Mucosa of rectum (tissue), 2 donors: ENCODE measurements around the gene RHBG.
"Not testable (repeated sequence)": the region's sequence is repeated elsewhere in the genome, so short reads cannot be mapped to it uniquely, and the experiment has no call there.

Experiments
- H3K27ac ChIP-seq, 2 donors: one replicate each; pipeline ENCODE4 v1.7.0; 2013; ENCODE audit warnings: inconsistent platforms in 2 of 2, low read depth in 2 of 2, low read length in 2 of 2
- H3K27me3 ChIP-seq, 2 donors: one replicate each; pipeline ENCODE4 v1.7.0; 2013; ENCODE audit warnings: low read length in 2 of 2; ENCODE audit not compliant: control insufficient read depth in 2 of 2, insufficient read depth in 2 of 2
- H3K36me3 ChIP-seq, 2 donors: one replicate each; pipeline ENCODE4 v1.7.0; 2013; ENCODE audit warnings: low read length in 2 of 2; ENCODE audit not compliant: control insufficient read depth in 2 of 2, insufficient read depth in 2 of 2
- H3K4me1 ChIP-seq, 2 donors: one replicate each; pipeline ENCODE4 v1.7.0; 2013; ENCODE audit warnings: low read length in 2 of 2, mild to moderate bottlenecking in 1 of 2; ENCODE audit not compliant: control insufficient read depth in 2 of 2, insufficient read depth in 2 of 2
- H3K4me3 ChIP-seq, 2 donors: one replicate each; pipeline ENCODE4 v1.7.0; 2013; ENCODE audit warnings: low read length in 2 of 2
- H3K9ac ChIP-seq, 2 donors: one replicate each; pipeline ENCODE4 v1.7.0; 2013; ENCODE audit warnings: low read length in 2 of 2, low read depth in 1 of 2, mild to moderate bottlenecking in 1 of 2
- H3K9me3 ChIP-seq, 2 donors: one replicate each; pipeline ENCODE4 v1.7.0; 2013; ENCODE audit warnings: low read length in 2 of 2; ENCODE audit not compliant: control insufficient read depth in 2 of 2
- donor health status: healthy.
- donor health status: Normal muscosa, but diverticular disease.

Gene RHBG

DNA sequence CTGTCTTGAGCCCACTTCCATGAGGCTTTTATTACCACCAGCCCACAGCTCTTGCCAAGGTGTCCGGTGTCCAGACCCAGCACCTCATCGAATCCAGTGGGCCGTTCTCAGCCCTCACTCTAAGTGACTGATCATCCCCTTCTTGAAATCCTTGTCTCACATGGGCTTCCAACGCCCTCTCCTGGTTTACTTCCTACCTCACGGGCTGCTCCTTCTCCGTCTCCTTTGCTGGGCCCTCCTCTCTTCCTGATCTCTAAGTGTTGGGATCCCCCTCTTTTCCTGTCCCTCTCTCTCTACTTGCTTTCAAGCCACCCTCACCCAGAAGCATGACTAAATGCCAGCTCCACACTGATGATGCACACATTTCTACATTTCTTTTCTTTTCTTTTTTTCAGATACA, 9.0 kb upstream of the RHBG start:
- Histone ChIP-seq H3K27me3 (peaks cover 8 to 11% of the 10 kb centered on the region in 2 donors), H3K9me3 (no peaks in the 10 kb centered on the region), H3K4me3 (no peak overlapping the region), H3K36me3 (no peaks in the 10 kb centered on the region), H3K4me1 (peaks cover 0 to 2% of the 10 kb centered on the region in 2 donors), H3K27ac (no peak overlapping the region), H3K9ac (no peak overlapping the region)

DNA sequence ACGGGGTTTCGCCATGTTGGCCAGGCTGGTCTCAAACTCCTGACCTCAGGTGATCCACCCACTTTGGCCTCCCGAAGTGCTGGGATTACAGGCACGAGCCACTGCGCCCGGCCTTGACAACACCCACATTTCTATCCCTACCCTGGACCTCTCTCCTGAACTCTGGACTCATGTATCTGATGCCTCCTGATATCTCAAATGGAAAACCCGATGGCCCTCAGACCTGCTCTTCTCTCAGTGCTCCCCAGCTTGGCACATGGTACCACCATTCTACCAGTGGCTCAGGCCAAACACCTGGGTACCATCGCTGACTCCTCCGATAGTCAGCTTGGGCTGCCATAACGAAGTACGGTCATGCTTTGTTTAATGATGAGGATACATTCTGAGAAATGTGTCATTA, 8.5 kb upstream of the RHBG start:
- peaks cover 0 to 2% of the 10 kb centered on the region in 2 donors for H3K4me1 ChIP-seq
- H3K27me3 ChIP-seq: peaks cover 7 to 16% of the 10 kb centered on the region in 2 donors
- no peak overlapping the region for H3K4me3 ChIP-seq
- H3K27ac ChIP-seq: no peak overlapping the region
- H3K9me3 ChIP-seq: no peaks in the 10 kb centered on the region
- no peaks in the 10 kb centered on the region for H3K36me3 ChIP-seq
- no peak overlapping the region for H3K9ac ChIP-seq

DNA sequence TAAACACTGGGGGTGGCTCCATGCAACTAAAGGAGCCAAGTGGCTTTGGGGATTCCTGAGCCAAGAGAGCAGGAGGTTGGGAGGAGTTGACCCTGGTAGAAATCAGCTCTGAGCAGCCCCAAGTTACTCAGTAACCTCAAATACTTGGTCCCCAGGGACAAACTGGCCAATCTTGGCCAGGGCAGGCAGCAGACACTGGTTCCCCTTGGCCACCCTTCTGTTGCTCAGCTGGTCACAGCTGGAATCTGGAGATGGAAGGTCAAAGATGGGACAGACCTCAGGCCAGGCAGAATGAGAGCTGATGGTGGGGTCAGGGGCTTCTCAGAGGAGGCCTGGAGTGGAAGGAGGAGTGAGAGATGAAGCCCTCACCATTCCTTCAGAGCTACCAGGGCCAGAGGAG, 3.3 kb upstream of the RHBG start:
- Histone ChIP-seq H3K27me3 (peaks cover 10 to 16% of the 10 kb centered on the region in 2 donors), H3K27ac (no peak overlapping the region), H3K4me1 (peaks cover 0 to 4% of the 10 kb centered on the region in 2 donors), H3K4me3 (no peak overlapping the region), H3K9ac (no peak overlapping the region), H3K36me3 (no peaks in the 10 kb centered on the region), H3K9me3 (no peaks in the 10 kb centered on the region)

DNA sequence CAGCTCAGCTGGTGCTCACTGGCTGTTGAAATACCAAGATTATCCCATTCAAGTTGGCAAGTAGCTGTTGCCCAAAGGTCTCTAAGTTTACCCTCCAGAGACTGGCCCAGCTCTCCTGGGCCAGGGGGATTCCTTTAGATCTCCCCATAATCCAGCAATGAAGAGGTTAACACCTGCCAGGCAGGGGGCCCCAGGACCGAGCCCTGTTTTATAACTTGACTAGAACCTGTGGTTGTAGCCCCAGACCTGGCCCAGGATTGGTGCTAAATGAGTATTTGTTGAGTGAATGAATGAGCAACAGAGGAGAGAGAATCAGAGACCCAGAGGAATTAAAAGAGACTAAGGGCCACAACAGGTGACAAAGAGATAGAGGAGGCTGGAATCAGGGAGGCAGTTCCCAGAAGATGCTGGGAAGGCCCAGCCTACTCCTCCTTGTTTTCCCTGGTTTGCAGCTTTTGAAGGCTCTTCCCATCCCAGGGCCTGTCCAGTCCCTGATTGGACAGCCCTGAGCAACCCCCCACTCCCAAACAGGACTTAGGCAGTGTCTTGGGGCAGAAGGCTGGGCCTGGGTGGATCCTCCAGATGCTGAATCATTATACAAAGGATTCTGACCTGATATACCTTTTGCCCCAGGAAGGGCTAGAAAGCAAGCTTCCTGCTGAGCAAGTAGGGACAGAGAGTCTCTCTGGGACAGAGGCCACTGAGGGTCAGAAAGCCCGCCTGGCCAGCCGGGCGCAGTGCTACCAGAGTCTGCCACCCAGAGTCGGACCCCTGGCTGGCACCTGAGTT, 2.4 kb upstream of the RHBG start:
- Histone ChIP-seq H3K4me1 (peaks cover 0 to 4% of the 10 kb centered on the region in 2 donors), H3K27ac (no peak overlapping the region), H3K9ac (no peak overlapping the region), H3K9me3 (no peaks in the 10 kb centered on the region), H3K27me3 (peaks cover 13 to 17% of the 10 kb centered on the region in 2 donors), H3K36me3 (no peaks in the 10 kb centered on the region), H3K4me3 (no peak overlapping the region)

DNA sequence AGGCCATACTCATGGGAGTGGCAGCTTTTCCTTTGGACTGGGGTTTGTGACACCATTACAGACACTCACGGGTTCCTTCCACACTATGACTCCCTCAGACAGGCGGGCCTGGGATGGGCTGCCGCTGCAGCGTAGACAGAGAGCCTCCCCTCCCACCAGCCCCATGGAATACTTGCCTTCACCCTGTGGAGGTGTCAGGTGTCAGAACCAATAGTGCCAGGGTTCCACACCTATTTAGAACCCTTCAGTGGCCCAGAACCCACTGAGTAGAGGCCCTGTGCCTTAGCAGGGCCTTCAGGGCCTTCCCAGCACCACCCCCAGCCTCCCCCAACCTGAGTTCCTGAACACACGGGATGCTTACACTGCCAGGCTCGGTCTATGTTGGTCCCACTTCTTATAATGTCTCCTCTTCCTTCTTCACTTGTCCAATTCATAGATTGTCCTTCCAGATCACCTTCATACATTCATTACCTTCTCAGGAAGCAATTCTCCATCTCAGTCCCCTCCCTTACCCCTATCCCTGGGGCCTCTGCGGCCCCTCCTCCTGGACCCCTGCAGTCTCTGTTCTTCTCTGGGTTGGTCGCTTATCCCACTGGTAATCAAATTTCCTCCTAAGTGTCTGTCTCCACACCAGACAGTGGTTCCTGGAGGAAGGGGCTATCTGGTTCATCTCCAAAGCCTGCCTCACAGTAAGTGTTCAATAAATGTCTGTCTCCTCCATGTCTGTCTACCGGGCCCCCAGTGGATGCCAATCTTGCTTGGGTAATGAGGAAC, 1.4 kb upstream of the RHBG start:
- Histone ChIP-seq H3K27ac (no peak overlapping the region), H3K36me3 (no peaks in the 10 kb centered on the region), H3K4me1 (peaks cover 0 to 4% of the 10 kb centered on the region in 2 donors), H3K9me3 (no peaks in the 10 kb centered on the region), H3K27me3 (peaks cover 18 to 22% of the 10 kb centered on the region in 2 donors), H3K9ac (no peak overlapping the region), H3K4me3 (no peak overlapping the region)

DNA sequence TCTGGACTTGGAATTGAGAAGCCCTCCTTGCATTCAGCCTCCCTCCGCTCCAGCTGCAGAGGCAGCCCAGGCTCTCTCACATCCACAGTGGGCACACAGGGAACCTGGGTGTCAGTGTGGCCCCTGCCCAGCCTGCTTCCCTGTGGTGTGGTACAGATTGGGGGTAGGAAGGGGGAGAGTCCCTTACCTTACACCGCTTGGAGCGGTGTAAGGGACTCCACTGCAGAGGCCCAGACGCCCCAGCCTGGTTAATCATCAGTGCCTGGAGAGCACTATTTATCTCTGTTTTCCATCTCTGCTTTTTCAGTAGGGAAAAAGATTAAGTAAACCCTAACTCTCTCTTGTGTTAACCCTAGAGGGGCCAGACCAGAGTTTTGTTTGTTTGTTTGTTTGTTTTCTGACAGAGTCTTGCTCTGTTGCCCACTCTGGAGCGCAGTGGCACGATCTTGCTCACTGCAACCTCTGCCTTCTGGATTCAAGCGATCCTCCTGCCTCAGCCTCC, 803 bp upstream of the RHBG start:
- no peak overlapping the region for H3K27ac ChIP-seq
- H3K9me3 ChIP-seq: no peaks in the 10 kb centered on the region
- H3K4me3 ChIP-seq: no peak overlapping the region
- H3K9ac ChIP-seq: no peak overlapping the region
- peaks cover 18 to 26% of the 10 kb centered on the region in 2 donors for H3K27me3 ChIP-seq
- H3K4me1 ChIP-seq: peaks cover 0 to 4% of the 10 kb centered on the region in 2 donors
- no peaks in the 10 kb centered on the region for H3K36me3 ChIP-seq

DNA sequence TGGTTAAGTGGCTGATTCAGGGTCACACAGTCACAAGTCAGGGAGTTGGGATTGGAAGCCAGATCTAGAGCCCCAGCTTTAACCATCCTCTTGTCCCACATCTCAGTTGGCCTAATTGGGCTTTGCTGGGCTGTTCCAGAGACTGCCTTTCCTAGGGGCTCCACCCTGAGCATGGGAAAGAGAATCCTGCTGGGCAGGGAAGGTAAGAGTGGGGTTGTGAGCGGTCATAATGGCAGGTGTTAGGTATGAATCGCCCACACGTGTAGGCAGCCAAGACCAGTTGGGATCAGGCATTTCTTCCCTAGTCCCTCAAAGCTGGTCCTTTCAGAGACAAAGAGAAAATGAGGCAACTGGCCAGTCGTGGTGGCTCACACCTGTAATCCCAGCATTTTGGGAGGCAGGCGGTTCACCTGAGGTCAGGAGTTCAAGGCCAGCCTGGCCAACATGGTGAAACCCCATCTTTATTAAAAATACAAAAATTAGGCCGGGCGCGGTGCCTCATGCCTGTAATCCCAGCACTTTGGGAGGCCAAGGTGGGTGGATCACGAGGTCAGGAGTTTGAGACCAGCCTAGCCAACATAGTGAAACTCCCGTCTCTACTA, 775 bp downstream of the RHBG start:
- H3K9me3 ChIP-seq, H3K4me1 ChIP-seq, H3K36me3 ChIP-seq, H3K27ac ChIP-seq, H3K9ac ChIP-seq: not testable (repeated sequence)
- Histone ChIP-seq H3K4me3 (peak overlapping the region in 1 of 2 donors; percentile 71), H3K27me3 (peaks cover 14 to 26% of the 10 kb centered on the region in 2 donors)

DNA sequence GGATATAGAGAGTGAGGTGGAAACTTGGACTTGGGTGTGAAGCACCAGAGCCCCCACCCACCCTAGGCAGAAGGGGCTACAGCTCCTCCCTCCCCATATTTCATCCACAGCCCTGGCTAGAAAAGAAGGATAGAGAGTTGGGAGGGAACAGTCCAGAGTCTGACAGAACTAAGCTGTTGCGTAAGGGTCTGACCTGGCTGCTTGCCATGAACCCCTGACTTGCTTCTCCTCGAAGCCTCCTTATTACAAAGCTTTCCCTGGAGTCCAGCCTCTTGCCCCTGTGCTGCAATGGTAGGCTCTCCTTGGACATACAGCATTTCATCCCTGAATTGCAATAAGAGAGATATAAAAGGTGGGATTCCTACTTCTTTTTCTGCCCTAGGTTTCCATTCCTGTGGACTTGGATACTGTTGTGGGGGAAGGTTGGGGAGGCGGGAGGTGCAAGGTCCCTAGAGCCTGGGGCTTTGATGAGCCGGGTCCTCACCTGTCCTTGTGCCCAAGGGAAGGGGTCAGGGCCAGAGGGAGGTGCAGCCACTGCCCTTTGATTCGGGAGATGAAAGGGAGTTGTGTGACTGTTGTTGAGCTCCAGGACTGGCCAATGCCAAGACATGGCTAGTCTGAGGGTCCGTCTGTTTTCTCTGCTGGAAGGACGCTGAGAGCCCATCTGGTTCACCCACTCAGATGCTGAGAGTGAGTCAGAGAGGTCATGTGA, 2.7 kb downstream of the RHBG start:
- no peak overlapping the region for H3K9ac ChIP-seq
- H3K9me3 ChIP-seq: no peaks in the 10 kb centered on the region
- peaks cover 14 to 19% of the 10 kb centered on the region in 2 donors for H3K27me3 ChIP-seq
- no peak overlapping the region for H3K27ac ChIP-seq
- H3K36me3 ChIP-seq: no peaks in the 10 kb centered on the region
- no peak overlapping the region for H3K4me3 ChIP-seq
- H3K4me1 ChIP-seq: peaks cover 0 to 4% of the 10 kb centered on the region in 2 donors

DNA sequence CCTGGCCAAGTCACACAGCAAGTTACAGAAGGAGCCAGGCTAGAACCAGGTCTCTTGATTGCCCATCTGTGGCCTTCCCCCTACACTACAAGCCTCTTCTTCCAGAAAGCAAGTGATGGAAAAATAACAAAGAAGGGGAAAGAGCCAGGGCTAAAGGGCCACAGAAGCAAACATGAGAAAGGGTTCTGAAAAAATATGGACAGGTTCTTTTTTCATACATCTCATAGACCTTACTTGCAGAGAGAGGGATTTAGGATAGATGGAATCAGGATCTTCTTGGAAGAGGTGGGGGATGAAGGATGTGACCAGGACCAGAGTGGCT, 3.2 kb downstream of the RHBG start:
- no peak overlapping the region for H3K9ac ChIP-seq
- no peaks in the 10 kb centered on the region for H3K36me3 ChIP-seq
- H3K4me1 ChIP-seq: peaks cover 0 to 4% of the 10 kb centered on the region in 2 donors
- no peak overlapping the region for H3K4me3 ChIP-seq
- no peaks in the 10 kb centered on the region for H3K9me3 ChIP-seq
- peaks cover 12 to 19% of the 10 kb centered on the region in 2 donors for H3K27me3 ChIP-seq
- H3K27ac ChIP-seq: no peak overlapping the region
